SH-SY5Y (cell line): ENCODE data around the gene MIPEP.

Experiments
- GATA2 ChIP-seq: IDR thresholded peaks from 2 replicates; pipeline ENCODE4 v1.6.1; 2011; ENCODE audit warnings: mild to moderate bottlenecking, low read depth, low read length
- GATA3 ChIP-seq: IDR thresholded peaks from 2 replicates; pipeline ENCODE4 v1.6.1; 2011; ENCODE audit warnings: low read depth, mild to moderate bottlenecking, low read length, moderate library complexity

DNA sequence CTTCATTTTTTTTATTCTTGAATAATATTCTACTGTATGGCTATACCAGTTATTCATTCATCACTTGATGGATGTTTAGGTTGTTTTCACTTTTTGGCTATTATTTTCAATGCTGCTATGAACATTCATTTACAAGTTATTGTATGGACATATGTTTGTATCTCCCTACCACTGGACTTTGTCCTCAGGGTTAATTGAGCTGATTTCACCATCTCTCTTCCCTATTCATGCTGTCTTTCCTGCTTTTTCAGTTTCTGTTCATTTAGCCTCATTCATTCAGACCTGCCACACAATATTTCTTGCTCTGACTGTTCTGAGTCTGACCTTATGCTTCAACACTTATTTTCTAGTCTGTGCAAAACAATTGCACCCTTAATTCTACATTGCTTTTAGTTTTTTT is 20.4 kb upstream of the MIPEP start:
- TF ChIP-seq GATA3 (no peak), GATA2 (no peak)
